HG03378 (cell line): ENCODE measurements around the gene RABL6.

Source experiments
- ATAC-seq: cut with Tn5 transposase; IDR thresholded peaks from one replicate; pipeline ENCODE4 v1.9.1; 2021; ENCODE audit warnings: mild to moderate bottlenecking, moderate library complexity; ENCODE audit not compliant: unreplicated experiment

The RABL6 gene

GRCh38 chr9:136844761-136845464 lies 37.2 kb downstream of the RABL6 start:
- ATAC-seq: no peak

DNA sequence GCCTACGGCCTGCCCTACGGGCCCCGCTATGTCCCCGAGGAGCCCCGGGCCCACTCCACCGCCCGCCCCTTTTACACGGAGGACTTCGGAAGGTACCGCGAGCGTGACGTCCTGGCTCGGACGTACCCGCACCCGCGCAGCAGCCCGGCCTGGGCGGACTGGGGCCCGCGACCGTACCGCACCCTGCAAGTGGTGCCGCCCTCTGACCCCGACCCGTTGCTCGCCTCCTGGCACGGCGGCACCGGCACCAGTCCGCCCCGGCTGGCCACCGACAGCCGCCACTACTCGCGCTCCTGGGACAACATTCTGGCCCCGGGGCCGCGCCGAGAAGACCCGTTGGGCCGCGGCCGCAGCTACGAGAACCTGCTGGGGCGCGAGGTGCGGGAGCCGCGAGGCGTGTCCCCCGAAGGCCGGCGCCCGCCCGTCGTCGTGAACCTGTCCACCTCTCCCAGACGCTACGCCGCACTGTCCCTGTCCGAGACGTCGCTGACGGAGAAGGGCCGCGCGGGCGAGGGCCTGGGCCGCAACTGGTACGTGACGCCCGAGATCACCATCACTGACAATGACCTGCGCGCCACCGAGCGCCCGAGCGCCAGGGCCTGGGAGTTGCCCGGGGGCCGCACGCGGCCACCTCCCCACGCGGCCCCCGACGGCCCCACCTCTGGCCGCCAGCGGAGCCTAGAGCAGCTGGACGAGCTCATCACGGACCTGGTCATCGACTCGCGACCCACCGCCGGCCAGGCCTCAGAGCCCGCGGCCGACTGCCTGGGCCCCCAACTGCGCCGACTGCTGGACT lies 37.9 kb downstream of the RABL6 start:
- no peak for ATAC-seq

GRCh38 chr9:136846376-136847087 lies 38.8 kb downstream of the RABL6 start:
- no peak for ATAC-seq

DNA sequence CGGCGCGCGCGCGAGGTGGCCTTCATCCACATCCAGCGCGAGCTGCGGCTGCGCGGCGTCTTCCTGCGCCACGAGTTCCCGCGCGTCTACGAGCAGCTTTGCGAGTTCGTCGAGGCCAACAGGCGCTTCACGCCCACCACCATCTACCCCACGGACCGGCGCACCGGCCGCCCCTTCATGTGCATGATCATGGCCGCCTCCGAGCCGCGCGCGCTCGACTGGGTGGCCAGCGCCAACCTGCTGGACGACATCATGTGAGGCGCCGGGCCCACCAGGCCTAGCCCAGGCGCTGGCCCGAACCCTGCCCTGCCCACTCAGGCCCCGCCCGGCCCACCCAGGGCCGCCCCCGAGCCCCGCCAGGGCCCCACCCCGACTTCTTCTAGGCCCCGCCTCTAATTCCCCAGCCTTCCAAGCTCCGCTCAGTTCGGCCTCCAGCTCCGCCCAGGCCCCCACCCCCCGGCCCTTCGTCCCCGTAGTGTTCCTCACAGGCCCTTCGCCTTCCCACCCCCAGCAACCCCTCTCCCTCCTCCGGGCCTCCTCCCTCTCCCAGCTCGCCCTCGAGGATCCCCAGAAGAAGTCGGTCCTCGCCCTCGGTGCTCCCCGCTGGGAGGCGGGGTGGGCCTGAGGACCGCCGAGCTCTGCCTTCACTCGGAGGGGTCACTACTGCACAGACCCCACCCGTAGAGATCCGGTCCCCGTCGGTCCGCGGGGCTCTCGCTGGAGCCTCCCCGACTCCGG lies 39.5 kb downstream of the RABL6 start:
- no peak for ATAC-seq

DNA sequence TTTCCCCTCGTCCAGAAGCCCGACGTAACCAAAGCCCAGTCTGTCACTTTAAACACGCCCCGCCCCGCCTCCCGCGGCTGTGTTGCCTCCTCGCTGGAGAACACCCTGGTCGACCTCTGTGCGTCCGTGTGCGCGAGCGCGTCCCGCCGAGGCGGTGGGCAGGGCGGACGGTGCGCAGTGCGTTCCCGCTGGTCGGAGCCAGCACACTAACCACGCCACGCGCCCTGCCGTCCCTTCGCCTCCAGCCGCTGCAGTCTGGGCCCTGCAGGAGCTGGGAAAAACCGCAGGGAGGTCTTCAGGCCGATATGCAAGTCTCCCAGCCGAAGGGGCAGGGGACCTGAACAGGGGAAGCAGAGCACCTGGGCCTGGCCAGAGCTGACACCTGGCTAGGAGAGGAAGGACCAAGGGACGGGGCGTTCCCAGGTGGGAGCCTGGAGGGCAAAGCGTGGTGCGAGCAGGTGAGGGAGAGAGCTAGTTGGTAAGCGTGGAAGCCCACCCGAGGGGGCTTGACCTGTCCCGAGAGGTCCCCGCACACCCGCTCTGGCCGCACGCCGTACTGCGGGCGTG lies 40.2 kb downstream of the RABL6 start:
- ATAC-seq: no peak

- ATAC-seq: no peak
Measured at GRCh38 chr9:136848393-136849037, 40.8 kb downstream of the RABL6 start.

GRCh38 chr9:136849038-136849959 lies 41.6 kb downstream of the RABL6 start, which contains the start of gene PHPT1:
Gene PHPT1 (plus strand): TSS chr9:136849409. CDS start chr9:136849431, 22 bp downstream.
- peak; percentile 75 for ATAC-seq

DNA sequence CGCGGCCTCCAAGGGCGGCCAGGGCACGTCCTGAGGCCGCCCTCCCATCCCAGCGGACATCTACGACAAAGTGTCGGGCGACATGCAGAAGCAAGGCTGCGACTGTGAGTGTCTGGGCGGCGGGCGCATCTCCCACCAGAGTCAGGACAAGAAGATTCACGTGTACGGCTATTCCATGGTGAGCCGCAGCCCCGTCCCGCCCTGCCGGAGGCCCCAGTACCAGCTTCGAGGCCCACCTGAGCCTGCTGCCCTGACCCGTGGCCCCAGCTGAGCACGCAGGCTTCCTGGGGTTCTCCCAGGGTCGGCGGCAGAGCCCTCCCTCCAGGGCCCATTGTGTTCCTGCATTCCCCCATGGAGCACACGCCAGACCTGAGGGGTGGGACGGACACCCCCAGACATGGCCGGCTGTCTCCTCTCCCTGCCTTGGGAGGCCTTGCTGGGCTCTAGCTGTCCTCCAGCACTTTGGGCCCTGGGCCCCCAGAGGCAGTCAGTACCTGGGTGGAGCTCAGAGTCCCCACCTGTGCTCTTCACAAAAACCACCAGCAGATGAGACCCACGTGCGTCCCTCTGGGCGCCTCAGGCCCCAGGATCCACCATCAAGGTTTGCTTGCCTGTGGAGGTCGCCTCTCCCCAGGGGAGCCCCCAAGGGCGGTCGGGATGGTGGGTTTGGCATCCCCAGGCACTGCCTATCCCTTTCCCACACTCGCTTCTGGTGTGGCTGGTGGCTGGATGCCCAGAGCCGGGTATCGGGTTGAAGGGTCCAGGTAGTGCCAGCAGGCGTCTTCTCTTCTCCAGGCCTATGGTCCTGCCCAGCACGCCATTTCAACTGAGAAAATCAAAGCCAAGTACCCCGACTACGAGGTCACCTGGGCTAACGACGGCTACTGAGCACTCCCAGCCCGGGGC lies 42.5 kb downstream of the RABL6 start:
- ATAC-seq: no peak

GRCh38 chr9:136850866-136851775 lies 43.4 kb downstream of the RABL6 start:
- no peak for ATAC-seq

- no peak for ATAC-seq
Measured at GRCh38 chr9:136851941-136852663, 44.4 kb downstream of the RABL6 start, which contains the start of gene MAMDC4. Gene MAMDC4 (plus strand): TSS chr9:136852346. CDS start chr9:136852417, 71 bp downstream.

DNA sequence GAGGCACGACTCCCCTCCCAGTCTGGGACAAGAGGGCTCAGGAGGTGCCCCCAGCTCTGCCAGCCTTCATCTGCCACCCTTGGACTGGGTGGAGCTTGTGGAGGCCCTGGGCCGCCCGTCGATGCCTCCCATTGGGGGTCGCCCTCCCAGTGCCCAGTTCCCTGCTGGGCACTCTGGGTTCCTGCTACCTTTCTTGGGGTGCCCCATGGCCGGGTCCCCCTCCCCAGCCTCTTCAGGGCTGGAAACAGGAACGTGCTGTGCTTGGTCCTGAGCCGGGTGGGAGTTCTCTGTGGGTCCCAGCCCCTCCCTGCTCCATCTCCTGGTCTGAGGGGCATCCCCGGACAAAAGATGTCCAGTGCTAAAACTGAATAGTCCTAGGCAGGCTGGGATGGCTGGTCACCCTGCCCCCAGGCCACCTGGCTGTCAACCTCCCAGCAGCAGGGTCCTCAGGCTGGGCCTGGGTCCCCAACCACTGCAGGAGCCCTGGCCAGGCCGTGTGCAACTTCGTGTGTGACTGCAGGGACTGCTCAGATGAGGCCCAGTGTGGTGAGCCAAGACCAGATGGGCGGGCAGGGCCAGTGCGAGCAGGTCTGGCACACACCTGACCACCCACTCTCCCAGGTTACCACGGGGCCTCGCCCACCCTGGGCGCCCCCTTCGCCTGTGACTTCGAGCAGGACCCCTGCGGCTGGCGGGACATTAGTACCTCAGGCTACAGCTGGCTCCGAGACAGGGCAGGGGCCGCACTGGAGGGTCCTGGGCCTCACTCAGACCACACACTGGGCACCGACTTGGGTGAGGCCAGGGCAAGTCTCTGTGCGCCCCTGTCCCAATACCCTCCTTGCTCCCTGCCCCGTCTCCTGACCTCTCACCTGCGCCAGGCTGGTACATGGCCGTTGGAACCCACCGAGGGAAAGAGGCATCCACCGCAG lies 45.2 kb downstream of the RABL6 start:
- no peak for ATAC-seq

- no peak for ATAC-seq
Measured at GRCh38 chr9:136853596-136854112, 45.9 kb downstream of the RABL6 start.

- no peak for ATAC-seq
Measured at GRCh38 chr9:136854113-136854841, 46.5 kb downstream of the RABL6 start.

DNA sequence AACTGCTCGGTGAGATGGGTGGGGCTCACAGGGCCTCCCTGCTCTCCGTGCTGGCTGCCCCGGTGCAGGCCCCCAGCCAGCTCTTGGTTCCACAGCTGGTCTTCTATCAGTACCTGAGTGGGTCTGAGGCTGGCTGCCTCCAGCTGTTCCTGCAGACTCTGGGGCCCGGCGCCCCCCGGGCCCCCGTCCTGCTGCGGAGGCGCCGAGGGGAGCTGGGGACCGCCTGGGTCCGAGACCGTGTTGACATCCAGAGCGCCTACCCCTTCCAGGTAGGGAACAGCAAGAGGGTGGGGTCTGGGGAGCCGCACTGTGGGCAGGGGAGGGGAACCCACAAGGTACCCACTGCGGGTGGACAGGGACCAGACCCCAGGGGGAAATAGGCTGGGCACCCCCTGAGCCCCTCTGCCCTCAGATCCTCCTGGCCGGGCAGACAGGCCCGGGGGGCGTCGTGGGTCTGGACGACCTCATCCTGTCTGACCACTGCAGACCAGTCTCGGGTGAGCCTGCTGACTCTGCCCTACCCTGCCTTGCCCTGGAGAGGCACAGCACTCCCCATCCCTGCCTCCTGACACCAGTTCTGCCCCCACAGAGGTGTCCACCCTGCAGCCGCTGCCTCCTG lies 47.2 kb downstream of the RABL6 start:
- no peak for ATAC-seq
